ENCODE data around the gene CPSF7.
A peak's percentile ranks its signal among the peaks of the same experiment; 100 is the strongest.
"Not testable (repeated sequence)": the region's sequence is repeated elsewhere in the genome, so short reads cannot be mapped to it uniquely, and the experiment has no call there.

CPSF7 gene

GRCh38 chr11:61439615-61440014 is 9.8 kb upstream of the CPSF7 start:
- DNase-seq (ENCODE audit: extremely low read depth, low read depth): no peak
- no peak for TF ChIP-seq CTCF (IDR thresholded peaks at IDR 0.05; ENCODE audit: low read depth, low read length)

DNA sequence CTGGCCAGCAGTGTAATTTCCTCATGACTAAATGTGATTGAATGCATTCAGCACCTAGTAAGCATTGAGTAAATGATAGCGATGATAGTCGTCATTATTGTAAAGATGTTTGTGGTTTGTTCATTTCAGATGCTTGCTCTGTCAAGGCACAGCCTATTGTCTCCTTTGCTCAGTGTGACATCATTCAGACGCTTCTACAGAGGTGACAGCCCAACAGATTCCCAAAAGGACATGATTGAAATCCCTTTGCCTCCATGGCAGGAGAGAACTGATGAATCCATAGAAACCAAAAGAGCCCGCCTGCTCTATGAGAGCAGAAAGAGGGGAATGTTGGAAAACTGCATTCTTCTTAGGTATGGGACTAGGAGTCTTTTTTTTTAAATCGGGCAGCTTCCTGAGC is 7.7 kb upstream of the CPSF7 start:
- no peak for TF ChIP-seq CTCF (IDR thresholded peaks at IDR 0.05; ENCODE audit: low read depth, low read length)
- no peak for DNase-seq (ENCODE audit: extremely low read depth, low read depth)

DNA sequence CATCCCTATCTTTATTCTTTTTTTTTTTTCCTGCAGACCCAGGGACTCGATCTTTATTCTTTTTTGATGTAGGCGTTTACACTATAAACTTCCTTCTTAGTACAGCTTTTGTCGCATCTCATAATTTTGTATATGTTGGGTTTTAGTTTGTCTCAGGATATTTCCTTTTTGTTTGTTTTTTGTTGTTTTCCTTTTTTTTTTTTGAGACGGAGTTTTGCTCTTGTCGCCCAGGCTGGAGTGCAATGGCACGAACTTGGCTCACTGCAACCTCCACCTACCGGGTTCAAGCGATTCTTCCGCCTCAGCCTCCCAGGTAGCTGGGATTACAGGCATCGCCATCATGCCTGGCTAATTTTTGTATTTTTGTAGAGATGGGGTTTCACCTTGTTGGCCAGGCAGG is 1.1 kb upstream of the CPSF7 start:
- DNase-seq (ENCODE audit: extremely low read depth, low read depth): not testable (repeated sequence)

GRCh38 chr11:61429346-61429690 is 457 bp downstream of the CPSF7 start:
- DNase-seq (ENCODE audit: extremely low read depth, low read depth): peak; percentile 22
- TF ChIP-seq CTCF (IDR thresholded peaks at IDR 0.05; ENCODE audit: low read depth, low read length): no peak

GRCh38 chr11:61425367-61426131 is 4.2 kb downstream of the CPSF7 start:
- TF ChIP-seq CTCF (IDR thresholded peaks at IDR 0.05; ENCODE audit: low read depth, low read length): no peak
- DNase-seq (ENCODE audit: extremely low read depth, low read depth): no peak

GRCh38 chr11:61422226-61422625 is 7.5 kb downstream of the CPSF7 start:
- no peak for DNase-seq (ENCODE audit: extremely low read depth, low read depth)
- TF ChIP-seq CTCF (IDR thresholded peaks at IDR 0.05; ENCODE audit: low read depth, low read length): no peak

DNA sequence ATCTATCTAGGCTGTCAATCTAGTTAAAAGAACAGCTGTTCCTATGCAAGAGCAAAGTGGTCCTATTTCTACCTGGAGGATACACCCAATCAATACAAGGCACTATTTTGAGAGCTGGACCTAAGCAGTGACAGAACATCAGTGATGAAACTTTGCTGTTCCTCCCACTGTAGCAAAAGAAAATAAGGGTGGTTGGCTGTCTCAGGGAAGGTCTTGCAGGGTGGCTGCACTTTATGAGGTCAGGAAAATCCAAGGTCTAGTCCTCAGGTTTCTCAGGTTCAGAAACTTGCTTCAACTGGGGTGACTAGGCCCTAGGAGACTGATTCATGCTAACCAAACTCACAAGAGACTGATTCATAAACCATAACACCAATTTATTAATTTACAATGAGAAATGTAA is 11.6 kb downstream of the CPSF7 start:
- no peak for DNase-seq (ENCODE audit: extremely low read depth, low read depth)
- TF ChIP-seq CTCF (IDR thresholded peaks at IDR 0.05; ENCODE audit: low read depth, low read length): no peak

DNA sequence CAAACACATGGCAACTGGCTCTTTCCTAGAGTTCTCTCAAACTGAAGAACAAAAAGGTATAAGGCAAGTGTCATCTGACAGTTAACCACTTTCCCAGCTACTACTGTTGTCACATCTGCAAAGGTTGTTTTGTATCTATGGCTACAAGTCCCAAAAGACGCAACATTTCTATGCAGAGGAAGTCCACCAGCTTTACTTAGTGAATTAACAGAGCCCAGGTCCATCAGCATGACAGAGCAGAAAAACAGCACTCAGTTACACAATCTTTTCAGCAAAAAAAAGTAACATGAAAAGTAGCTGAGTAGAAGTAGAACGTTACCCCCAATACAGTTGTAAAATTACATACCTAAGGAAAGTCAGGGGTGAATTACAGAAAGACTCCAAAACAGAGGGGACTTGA is 12.1 kb downstream of the CPSF7 start:
- no peak for DNase-seq (ENCODE audit: extremely low read depth, low read depth)

More for the DNA sequence above, 12.1 kb downstream of the CPSF7 start:
- no peak for TF ChIP-seq CTCF (IDR thresholded peaks at IDR 0.05; ENCODE audit: low read depth, low read length)

All from AG09319 (cell line).